Measurements from ENCODE around the gene EPB41L4B. TPM values are rescaled to one million over a fixed set of nuclear protein-coding genes. Genes with fewer than 3 reads are reported as not detected.

The EPB41L4B gene
- total and polyA plus RNA-seq, 2 of the 4 experiments (the other 2 are of a cell fraction), result 0.36 to 0.54 TPM

DNA sequence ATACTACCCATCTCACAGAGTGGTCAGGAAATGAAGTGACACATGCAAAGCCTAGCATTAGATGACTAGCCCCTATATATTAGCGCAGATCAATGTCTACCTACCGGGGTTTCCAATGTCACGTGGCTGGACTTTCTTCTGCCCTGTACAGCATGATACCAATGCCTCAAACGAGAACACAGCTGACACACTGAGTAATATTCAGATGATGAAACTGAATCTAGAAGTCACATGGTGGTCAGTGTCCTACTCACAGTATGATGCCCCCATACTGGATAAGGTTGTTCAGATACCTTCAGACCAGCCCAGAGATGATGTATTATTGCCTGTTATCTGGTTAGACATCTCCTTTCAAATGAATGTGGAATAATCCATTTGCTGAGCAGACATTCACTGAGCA, 82.7 kb downstream of the EPB41L4B start:
- Histone ChIP-seq H3K4me3 (ENCODE audit: insufficient read depth, low read depth, low read length) (no peak overlapping the region), H3K27me3 (ENCODE audit: control insufficient read depth, insufficient read depth, low read length) (peaks cover 17% of the 10 kb centered on the region), H3K4me1 (ENCODE audit: control insufficient read depth, insufficient read depth, low read length) (no peaks in the 10 kb centered on the region), H3K18ac (ENCODE audit: low read depth, low read length) (no peak overlapping the region), H2AK9ac (replicated peaks; ENCODE audit: low read depth, low read length, poor library complexity) (no peak overlapping the region), H3K79me1 (ENCODE audit: low read depth in 1 of 2, low read length in 2 of 2) (no peaks in the 10 kb centered on the region), H3K14ac (replicated peaks; ENCODE audit: low read depth, low read length) (no peak overlapping the region), H4K5ac (ENCODE audit: low read depth, low read length) (no peak overlapping the region), H3K4me2 (ENCODE audit: low read depth, low read length) (no peak overlapping the region), H3K23ac (ENCODE audit: low read depth, low read length) (no peak overlapping the region), H3K27ac (ENCODE audit: insufficient read depth, low read length) (no peak overlapping the region), H4K20me1 (ENCODE audit: insufficient read depth, low read length) (no peaks in the 10 kb centered on the region), H3K9ac (ENCODE audit: low read depth, low read length) (no peak overlapping the region), H2AK5ac (ENCODE audit: low read depth, low read length) (no peak overlapping the region), H4K8ac (ENCODE audit: low read depth in 2 of 2, low read length in 2 of 2) (no peak overlapping the region), H2AFZ (replicated peaks; ENCODE audit: low read length, poor library complexity) (no peak overlapping the region), H3K56ac (ENCODE audit: extremely low read depth, insufficient read depth, low read length) (no peak overlapping the region), H2BK5ac (ENCODE audit: low read depth, low read length, poor library complexity, severe bottlenecking) (no peak overlapping the region), H3K36me3 (ENCODE audit: control insufficient read depth, insufficient read depth, low read length) (no peaks in the 10 kb centered on the region), H3K4ac (ENCODE audit: low read depth, low read length) (no peak overlapping the region), H3K9me3 (ENCODE audit: control insufficient read depth, insufficient read depth, low read length) (no peaks in the 10 kb centered on the region), H2BK20ac (ENCODE audit: low read depth, low read length) (no peak overlapping the region), H3K9me1 (ENCODE audit: insufficient read depth, low read length) (no peaks in the 10 kb centered on the region), H2BK15ac (ENCODE audit: low read depth, low read length) (no peak overlapping the region), H2BK120ac (ENCODE audit: low read depth, low read length) (no peak overlapping the region), H4K91ac (ENCODE audit: insufficient read depth, low read depth, low read length) (no peak overlapping the region)
- POLR2A ChIA-PET (ENCODE audit: unreplicated experiment), result no interaction called here
- no peak for TF ChIP-seq RFX5 (IDR thresholded peaks at IDR 0.05; ENCODE audit: low read depth, low read length)
- TF ChIP-seq MXI1 (IDR thresholded peaks at IDR 0.05; ENCODE audit: borderline replicate concordance, low read depth, low read length), result no peak
- TF ChIP-seq POLR2A (IDR thresholded peaks at IDR 0.05; ENCODE audit: low read depth, low read length), result no peak
- TF ChIP-seq SMC3 (IDR thresholded peaks at IDR 0.05; ENCODE audit: low read depth, low read length), result no peak
- no peak for TF ChIP-seq MAZ (IDR thresholded peaks at IDR 0.05; ENCODE audit: borderline replicate concordance, low read depth, low read length)
- TF ChIP-seq MAFK (IDR thresholded peaks at IDR 0.05; ENCODE audit: low read depth, low read length), result no peak
- TF ChIP-seq BHLHE40 (IDR thresholded peaks at IDR 0.05; ENCODE audit: low read depth, low read length), result no peak
- TF ChIP-seq, protein P1, sequence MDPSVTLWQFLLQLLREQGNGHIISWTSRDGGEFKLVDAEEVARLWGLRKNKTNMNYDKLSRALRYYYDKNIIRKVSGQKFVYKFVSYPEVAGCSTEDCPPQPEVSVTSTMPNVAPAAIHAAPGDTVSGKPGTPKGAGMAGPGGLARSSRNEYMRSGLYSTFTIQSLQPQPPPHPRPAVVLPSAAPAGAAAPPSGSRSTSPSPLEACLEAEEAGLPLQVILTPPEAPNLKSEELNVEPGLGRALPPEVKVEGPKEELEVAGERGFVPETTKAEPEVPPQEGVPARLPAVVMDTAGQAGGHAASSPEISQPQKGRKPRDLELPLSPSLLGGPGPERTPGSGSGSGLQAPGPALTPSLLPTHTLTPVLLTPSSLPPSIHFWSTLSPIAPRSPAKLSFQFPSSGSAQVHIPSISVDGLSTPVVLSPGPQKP (IDR thresholded peaks at IDR 0.05; ENCODE audit: borderline replicate concordance, low read depth, low read length), result no peak
- no peak for TF ChIP-seq NFE2L2 (IDR thresholded peaks at IDR 0.05; ENCODE audit: low read depth, low read length)
- no peak for TF ChIP-seq FOS (IDR thresholded peaks at IDR 0.05; ENCODE audit: low read depth, low read length)
- TF ChIP-seq RCOR1 (IDR thresholded peaks at IDR 0.05; ENCODE audit: insufficient replicate concordance, low read length), result no peak
- TF ChIP-seq RAD21 (IDR thresholded peaks at IDR 0.05; ENCODE audit: low read length), result no peak
- TF ChIP-seq, protein P2, sequence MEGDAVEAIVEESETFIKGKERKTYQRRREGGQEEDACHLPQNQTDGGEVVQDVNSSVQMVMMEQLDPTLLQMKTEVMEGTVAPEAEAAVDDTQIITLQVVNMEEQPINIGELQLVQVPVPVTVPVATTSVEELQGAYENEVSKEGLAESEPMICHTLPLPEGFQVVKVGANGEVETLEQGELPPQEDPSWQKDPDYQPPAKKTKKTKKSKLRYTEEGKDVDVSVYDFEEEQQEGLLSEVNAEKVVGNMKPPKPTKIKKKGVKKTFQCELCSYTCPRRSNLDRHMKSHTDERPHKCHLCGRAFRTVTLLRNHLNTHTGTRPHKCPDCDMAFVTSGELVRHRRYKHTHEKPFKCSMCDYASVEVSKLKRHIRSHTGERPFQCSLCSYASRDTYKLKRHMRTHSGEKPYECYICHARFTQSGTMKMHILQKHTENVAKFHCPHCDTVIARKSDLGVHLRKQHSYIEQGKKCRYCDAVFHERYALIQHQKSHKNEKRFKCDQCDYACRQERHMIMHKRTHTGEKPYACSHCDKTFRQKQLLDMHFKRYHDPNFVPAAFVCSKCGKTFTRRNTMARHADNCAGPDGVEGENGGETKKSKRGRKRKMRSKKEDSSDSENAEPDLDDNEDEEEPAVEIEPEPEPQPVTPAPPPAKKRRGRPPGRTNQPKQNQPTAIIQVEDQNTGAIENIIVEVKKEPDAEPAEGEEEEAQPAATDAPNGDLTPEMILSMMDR (conservative IDR thresholded peaks at IDR 0.05; ENCODE audit: low read depth, low read length), result no peak
- TF ChIP-seq, protein P3, sequence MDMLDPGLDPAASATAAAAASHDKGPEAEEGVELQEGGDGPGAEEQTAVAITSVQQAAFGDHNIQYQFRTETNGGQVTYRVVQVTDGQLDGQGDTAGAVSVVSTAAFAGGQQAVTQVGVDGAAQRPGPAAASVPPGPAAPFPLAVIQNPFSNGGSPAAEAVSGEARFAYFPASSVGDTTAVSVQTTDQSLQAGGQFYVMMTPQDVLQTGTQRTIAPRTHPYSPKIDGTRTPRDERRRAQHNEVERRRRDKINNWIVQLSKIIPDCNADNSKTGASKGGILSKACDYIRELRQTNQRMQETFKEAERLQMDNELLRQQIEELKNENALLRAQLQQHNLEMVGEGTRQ (IDR thresholded peaks at IDR 0.05; ENCODE audit: low read depth, low read length), result no peak
- TF ChIP-seq CEBPB (IDR thresholded peaks at IDR 0.05; ENCODE audit: low read depth, low read length), result no peak
- no peak for TF ChIP-seq CHD1 (IDR thresholded peaks at IDR 0.05; ENCODE audit: low read depth, low read length)
- DNase-seq, result no peak
- dilution Hi-C loops (cut with HindIII; ENCODE audit: low sequenced_read_pairs, unreplicated experiment) (no loop called here), in situ Hi-C loops (cut with MboI; ENCODE audit: low sequenced_read_pairs) (no loop called here), intact Hi-C loops (cut with micrococcal nuclease) (no loop called here)
- CTCF ChIA-PET, result no interaction called here
- no TSS peak for BruUV-seq (replicated peaks)
- no peak for ATAC-seq (ENCODE audit: low read depth)
- no CpG with 5 or more reads among the region's 4 CpGs for WGBS, 2 experiments (ENCODE audit: extremely low coverage in 2 of 2, insufficient read length in 1 of 2)

Measured in IMR-90 (cell line).